ENCODE results near the gene COX10.

Gene COX10

GRCh38 chr17:14103836-14104235 is 34.5 kb downstream of the COX10 start:
- H3K27ac ChIP-seq = no peak overlapping the region
- TF ChIP-seq, protein P1, sequence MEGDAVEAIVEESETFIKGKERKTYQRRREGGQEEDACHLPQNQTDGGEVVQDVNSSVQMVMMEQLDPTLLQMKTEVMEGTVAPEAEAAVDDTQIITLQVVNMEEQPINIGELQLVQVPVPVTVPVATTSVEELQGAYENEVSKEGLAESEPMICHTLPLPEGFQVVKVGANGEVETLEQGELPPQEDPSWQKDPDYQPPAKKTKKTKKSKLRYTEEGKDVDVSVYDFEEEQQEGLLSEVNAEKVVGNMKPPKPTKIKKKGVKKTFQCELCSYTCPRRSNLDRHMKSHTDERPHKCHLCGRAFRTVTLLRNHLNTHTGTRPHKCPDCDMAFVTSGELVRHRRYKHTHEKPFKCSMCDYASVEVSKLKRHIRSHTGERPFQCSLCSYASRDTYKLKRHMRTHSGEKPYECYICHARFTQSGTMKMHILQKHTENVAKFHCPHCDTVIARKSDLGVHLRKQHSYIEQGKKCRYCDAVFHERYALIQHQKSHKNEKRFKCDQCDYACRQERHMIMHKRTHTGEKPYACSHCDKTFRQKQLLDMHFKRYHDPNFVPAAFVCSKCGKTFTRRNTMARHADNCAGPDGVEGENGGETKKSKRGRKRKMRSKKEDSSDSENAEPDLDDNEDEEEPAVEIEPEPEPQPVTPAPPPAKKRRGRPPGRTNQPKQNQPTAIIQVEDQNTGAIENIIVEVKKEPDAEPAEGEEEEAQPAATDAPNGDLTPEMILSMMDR (IDR thresholded peaks at IDR 0.05) = no peak
- no peak overlapping the region for H3K4me3 ChIP-seq
- DNase-seq (ENCODE audit: low spot score) = no peak

DNA sequence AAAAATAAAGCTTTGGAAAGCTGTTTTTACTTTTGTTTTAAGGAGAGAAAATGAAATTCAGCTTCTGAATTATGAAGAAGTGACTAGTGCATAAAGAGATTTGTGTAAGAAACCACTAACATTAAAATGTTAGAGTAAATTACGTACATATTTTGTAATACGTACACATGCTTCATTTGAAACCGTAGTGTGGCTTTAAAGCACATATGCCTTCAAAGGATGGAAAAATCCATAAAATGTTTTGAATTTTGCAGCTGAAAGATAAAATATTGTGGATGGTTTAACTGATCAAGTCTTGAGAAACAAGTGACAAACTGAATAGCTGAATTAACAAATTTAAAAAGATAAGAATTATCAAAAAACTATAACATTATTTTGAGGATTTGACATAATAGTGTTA is 35.4 kb downstream of the COX10 start:
- Histone ChIP-seq H3K27ac (no peak overlapping the region), H3K4me3 (no peak overlapping the region)
- TF ChIP-seq, protein P1 (IDR thresholded peaks at IDR 0.05) = no peak
- no peak for DNase-seq (ENCODE audit: low spot score)

- no peak for DNase-seq (ENCODE audit: low spot score)
- Histone ChIP-seq H3K27ac (no peak overlapping the region), H3K4me3 (no peak overlapping the region)
- TF ChIP-seq, protein P1 (IDR thresholded peaks at IDR 0.05) = no peak
Observed at GRCh38 chr17:14107889-14108288, 38.6 kb downstream of the COX10 start.

GRCh38 chr17:14112407-14112806 is 43.1 kb downstream of the COX10 start:
- Histone ChIP-seq H3K4me3 (no peak overlapping the region), H3K27ac (no peak overlapping the region)
- TF ChIP-seq, protein P1 (IDR thresholded peaks at IDR 0.05) = no peak
- DNase-seq (ENCODE audit: low spot score) = no peak

DNA sequence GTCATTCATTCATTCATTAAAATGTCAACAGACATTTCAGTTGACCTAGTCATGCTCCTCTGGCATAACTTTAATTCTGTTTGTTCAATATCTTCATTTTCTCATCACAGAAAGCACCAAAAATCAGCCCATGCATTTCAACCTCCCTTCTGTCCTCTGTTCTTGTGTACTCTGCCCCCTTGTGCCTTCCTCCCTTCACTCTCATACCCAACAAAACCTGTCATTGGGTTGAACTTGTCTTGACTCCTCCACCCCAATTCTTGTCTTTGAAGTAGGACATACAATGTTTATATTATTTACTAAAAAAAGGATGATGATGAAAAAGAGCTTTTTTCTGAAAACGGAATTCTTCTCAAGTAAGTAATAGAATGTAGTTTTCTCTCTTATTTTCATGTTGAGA is 43.8 kb downstream of the COX10 start:
- DNase-seq (ENCODE audit: low spot score) = no peak
- Histone ChIP-seq H3K27ac (no peak overlapping the region), H3K4me3 (no peak overlapping the region)
- TF ChIP-seq, protein P1 (IDR thresholded peaks at IDR 0.05) = no peak

GRCh38 chr17:14116263-14117024 is 47.1 kb downstream of the COX10 start:
- no peak for DNase-seq (ENCODE audit: low spot score)
- TF ChIP-seq, protein P1 (IDR thresholded peaks at IDR 0.05) = no peak

GRCh38 chr17:14118951-14119350 is 49.6 kb downstream of the COX10 start:
- no peak for DNase-seq (ENCODE audit: low spot score)
- Histone ChIP-seq H3K27ac (no peak overlapping the region), H3K4me3 (no peak overlapping the region)
- TF ChIP-seq, protein P1 (IDR thresholded peaks at IDR 0.05) = no peak

More at GRCh38 chr17:14116263-14117024, 47.1 kb downstream of the COX10 start:
- Histone ChIP-seq H3K4me3 (no peak overlapping the region), H3K27ac (no peak overlapping the region)
